HG02610 (cell line): ENCODE data around the gene ARMC3.
"Not testable (repeated sequence)": the region's sequence is repeated elsewhere in the genome, so short reads cannot be mapped to it uniquely, and the experiment has no call there.

Experiments used
- ATAC-seq: cut with Tn5 transposase; IDR thresholded peaks from one replicate; pipeline ENCODE4 v1.9.1; 2021; ENCODE audit warnings: mild to moderate bottlenecking, moderate library complexity; ENCODE audit not compliant: unreplicated experiment

ARMC3 gene

DNA sequence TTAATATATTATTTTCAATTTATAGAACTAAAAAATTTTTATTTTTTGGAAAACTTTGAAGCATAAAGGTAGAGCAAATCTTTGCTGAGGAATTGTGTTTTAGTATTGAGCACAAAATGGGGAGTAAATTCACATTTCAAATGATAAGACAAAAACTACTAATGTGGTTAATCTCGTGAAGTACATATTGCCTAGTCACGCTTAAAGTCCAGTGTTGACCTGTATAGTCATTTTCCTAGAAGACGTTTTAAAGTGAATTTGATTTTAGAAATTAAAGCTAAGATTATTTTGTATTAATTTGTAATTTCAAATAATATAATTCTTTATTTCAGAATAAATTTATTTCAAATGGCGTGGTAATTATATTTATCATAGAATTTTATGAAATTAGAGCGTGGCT, 110.3 kb downstream of the ARMC3 start:
- ATAC-seq, result no peak

DNA sequence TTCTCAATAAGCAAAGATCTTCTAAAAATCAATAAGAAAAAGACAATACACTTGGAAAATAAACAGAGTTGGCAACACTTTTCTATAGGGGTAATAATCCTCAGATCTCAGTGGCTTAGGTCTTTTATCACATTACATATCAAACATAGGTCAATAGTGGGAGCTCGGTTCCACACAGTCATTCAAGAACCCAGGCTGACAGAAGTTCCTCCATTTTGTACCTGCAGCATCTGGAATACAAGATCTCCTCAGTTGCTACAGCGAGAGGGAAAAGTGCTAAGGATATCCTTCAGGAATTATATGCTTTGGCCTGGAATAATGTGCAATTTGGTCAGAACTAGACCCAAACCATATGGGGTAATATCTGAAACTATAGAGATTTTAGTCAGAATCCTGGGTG, 112.1 kb downstream of the ARMC3 start:
- ATAC-seq, result no peak

DNA sequence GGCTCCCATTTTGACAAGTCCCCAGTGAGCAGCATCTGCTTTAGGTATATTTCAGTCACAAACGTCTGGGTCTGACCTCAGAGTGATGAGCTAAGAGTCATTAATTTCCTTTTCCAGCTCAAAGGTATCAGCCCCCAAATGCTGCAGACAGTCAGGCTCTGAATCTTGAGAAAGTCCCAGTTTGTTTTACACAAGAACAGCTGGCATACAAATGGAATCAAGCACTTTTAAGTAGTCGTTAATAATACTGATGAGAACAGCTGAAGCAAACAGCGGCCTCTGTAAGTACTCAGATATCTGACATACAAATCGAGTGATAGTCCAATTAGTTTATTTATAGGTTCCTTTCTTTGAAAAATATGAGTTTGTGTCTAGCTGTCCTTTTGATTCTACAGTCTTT, 118.2 kb downstream of the ARMC3 start:
- no peak for ATAC-seq

DNA sequence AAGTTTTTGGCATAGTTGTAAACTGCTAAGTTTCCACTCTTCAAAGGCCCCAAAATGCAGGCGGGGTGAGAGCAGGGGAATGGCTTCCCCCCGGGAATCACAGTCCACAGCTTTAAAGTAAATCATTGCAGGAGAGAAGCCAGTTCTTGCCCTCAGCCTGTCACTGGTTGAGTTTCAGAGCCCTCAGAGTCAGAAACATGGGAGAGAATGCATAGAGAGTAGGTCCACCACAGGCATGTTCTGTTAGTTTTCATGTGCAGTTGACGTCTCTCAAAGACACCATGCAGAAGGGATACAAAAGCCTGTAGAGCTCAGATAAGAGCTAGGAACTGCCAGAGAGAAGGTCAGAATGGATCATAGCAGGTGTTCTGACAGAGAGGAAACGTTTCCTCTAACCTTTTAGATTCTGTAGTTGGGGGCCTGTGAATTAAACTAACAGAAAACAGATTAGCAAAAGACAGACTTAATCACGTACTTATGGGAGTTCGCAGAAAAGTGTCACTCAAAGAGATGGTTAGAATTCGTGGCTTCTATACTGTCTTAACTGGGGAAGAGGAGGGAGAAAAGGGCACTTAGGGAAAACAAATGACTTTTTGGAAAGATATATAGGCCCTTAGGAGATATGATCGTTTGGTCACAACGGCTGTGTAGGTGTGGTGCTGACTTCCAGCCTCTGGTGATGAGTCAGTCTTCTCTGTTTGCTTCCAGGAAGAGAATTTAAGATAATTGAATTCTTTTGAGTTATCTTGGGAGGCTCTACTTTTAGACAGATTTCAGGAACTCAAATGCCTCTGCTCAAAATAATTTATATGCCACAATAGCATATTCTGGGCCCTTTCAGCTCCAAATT, 119.6 kb downstream of the ARMC3 start:
- ATAC-seq, result no peak

DNA sequence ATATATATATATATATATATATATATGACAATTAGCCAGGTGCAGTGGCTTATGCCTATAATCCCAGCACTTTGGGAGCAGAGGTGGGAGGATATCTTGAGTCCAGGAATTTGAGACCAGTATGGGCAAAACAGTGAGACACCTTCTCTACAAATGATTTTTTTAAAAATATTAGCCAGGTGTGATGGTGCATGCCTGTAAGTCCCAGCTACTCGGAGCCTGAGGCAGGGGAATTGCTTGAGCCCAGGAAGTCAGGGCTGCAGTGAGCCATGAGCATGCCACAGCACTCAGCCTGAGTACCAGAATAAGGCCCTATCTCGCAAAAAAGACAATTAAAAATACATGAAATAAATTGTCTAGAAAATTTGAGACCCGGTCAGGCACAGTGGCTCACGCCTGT, 120.3 kb downstream of the ARMC3 start:
- no peak for ATAC-seq

DNA sequence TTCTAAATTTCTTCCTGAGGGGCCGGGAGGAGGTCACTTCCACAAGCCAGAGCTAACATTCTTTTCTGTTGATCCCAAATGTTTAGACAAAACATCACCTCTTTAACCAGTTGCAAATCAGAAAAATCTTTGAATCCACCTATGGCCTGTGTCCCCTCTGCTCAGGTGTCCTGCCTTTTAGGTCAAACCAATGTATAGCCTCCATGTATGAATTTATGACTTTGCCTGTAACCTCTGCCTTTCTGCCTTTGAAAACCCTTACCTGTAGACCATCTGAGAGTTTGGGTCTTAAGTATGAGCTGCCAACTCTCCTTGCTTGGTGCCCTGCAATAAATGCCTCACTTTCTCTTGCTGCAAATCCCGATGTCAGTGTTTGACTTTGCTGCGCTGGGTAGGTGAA, 123.4 kb downstream of the ARMC3 start:
- ATAC-seq, result no peak

DNA sequence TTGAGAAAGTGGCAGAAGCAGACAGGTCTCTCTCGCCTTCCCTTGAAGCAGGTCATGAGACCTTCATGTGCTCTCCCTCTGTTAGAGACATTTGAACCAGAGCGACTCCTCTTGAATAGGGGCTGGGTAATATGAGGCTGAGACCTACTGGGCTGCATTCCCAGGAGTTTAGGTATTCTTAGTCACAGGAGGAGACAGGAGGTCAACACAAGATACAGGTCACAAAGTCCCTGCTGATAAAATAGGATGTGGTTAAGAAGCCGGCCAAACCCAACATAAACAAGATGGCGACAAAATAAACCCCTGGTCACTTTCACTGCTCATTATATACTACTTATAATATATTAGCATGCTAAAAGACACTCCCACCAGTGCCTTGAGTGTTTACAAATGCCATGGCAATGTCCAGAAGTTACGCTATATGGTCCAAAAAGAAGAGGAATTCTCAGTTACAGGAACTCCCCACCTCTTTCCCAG, 124.0 kb downstream of the ARMC3 start:
- no peak for ATAC-seq

DNA sequence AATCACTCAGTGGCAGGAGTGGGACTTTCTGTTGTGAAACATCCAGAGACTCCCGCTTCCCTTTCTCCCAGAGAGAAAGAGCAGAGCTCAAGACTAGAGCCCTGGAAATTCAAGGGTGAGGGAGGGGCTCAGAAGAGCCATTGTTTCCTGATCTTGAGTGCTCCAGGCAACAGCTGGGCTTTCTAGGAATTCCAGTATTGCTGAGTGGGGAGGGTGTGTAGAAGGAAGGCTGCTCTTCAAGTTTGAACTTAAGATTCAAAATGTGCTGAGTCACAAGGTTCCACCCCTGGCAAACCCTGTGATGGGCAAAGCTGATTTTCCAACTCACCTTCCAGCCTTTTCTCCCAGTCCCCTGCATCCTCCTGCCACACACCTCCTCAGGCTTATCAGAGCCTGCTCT, 125.2 kb downstream of the ARMC3 start:
- ATAC-seq, result no peak

DNA sequence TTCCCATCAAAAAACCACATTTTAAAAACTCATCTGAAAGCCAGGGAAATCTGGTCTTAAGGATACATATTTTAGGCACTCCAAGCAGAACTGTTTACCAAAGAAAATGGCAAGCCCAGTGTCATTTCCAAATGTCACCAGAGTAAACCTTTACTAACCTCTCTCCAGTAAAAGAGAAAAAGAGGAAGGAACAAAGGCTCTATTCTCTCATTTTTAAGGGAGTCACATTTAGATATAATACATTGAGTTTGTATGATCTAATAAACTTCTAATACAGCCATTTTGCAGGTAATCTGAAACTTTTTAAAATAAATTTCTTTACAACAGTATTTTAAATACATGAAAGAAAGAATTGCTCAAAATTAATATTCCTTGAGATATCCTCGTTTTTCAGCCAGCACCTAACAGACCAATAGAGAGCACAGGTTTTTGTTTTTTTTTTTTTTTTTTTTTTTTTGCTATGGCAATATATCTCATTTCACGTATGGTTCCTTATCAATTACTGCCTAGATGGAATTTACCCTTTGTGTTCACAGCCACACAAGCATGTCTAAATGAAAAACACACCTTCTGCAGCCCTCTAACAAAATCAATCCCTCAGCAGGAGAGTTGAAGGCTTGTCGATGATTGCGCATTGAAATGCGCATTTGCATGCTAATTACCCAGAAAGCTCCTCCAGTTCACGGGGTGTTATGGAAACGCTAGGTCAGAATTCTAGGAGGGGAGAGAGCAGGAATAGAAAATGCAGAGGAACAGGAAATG, 127.8 kb downstream of the ARMC3 start:
- ATAC-seq, result no peak

DNA sequence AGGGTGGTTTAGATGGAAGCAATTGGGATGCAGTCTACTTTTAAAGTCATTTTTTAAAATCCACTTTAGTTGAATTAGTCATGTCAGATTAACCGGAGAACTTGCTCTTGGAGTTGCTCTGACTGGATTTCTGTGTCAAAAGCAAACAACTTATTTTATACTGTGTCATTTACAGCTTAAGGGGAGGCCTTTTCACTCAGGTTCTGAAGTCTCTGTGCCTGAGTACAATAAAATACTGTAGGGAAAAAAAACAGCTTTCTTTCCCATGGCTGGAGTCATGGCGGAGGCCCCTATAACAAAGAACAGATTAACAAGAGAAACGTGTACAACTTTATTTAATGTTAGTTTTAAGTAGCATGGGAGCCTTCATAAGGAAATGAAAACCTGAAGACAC, 128.3 kb downstream of the ARMC3 start:
- no peak for ATAC-seq

DNA sequence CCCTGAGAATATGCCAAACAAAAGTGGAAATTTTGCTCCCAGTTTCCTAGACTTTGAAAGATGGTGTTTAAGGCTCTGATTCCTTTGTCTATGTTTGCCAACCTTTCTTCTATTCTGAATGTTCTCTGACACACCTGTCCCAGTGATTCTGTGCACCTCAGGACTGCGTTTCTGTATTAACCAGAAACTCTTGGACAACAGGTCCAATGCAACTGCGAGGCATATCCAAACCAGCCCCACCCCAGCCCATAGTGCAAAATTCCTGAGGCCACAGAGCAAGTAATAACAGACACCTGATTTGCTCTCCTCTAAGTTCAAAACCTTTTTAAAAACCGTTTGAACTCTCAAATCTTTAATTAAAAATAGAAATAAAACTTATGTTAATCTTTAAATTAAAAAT, 130.5 kb downstream of the ARMC3 start:
- no peak for ATAC-seq

DNA sequence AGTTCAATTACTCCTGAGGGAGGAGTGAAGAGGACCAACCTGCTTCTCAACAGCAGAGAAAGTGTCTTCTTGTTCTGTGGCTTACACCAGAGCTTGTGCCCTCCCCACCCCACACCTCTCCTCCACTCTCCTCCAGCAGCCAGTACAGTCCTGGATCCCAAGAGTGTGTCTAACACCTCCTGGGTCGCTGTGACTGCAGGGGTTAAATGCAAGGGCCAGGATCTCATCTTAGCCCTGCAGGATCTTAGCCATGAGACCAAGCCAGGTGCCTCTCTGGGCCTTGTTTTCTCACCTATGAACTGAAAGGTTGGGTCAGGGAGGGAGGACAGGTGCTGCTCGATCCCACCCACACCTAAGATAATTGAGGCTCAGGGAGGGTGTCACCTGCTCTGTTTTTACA, 133.1 kb downstream of the ARMC3 start:
- ATAC-seq, result no peak

DNA sequence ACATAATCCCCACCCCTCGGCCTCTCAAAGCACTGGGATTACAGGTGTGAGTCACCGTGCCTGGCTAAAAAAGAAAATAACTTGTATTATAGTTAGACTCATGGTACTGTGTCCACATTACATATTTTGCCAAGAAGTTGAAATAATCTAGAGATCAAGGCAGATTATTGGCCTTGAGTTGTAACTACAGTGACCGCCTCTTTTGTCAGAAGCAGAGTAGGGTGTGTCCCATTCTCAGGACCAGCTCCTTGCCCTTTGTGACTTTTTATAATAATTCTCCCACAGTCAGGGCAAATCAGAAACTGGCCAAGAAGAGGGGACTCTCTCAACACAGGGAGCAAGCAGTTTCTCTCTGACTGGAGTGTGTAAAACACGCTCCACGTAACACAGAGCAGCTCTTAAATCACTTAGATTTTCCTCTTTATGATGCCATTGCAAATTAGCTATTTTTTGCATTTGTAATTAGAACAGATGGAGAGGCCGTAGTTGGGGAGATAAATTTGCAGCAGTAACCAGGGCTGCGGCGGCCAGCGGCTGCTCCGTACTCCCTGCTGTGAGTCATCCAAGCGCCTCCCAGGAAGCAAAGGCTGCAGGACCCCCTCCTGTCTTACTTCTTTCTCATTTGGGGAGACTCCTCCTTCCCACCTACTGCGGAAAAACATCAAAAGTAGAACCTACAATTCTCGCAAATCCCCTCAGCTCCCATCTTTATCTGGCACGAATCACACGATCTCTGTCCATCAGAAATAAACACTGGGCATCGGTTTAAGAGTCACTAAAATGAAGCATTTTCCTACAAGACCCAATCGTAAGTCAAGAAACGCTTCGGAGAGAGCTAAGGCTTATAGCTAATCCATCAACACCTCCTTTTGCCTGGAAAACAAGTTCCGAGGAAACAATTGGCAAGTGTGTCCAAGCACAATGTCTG, 135.5 kb downstream of the ARMC3 start:
- ATAC-seq, result no peak

DNA sequence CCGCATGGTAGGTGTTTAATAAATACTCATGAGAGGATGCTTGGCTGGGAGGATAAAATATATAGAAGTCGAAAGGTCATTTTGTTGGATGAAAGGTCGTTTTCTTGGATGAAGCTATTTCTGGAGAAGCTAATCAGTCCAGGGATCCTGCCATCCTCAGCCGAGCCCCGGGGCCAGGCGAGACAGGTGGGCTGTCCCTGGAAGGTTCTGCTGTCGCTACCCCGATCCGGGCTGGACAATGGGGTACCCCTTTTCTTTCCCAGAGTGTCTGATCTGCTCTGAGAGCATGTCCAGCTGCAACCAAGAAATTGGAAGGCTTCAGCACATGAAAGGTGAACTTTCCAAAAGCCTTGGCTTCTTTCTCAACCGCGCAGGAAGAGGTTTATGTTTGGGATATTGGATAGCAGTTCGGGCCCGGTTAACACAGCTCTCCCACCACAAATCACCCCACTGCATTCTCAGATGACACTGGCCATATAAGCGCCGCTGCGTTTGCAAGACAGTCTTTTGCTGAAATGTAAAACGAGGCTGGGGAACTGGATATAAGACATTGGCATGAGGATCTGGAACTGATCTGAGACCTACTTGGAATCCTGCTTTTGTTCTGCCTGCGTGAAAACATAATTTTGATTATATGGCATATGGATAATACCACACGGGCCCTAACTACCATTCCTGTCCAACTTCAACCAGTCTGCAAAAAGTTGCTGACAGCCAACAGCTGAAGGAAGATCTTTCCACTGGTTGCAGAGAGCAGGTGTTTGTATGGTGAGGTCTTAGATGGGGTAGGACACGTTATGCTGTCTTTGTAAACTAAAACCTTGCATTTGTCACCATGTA, 136.3 kb downstream of the ARMC3 start:
- ATAC-seq, result no peak

DNA sequence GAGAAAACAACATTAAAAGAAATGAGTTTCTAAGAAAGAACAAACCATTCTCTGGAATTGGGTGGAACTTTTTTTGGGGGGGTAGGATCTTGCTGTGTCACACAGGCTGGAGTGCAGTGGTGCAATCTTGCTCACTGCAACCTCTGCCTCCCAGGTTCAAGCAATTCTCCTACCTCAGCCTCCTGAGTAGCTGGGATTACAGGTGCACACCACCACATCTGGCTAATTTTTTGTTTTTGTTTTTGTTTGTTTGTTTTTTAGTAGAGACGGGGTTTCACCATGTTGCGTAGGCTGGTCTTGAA, 136.9 kb downstream of the ARMC3 start:
- ATAC-seq, result not testable (repeated sequence)

DNA sequence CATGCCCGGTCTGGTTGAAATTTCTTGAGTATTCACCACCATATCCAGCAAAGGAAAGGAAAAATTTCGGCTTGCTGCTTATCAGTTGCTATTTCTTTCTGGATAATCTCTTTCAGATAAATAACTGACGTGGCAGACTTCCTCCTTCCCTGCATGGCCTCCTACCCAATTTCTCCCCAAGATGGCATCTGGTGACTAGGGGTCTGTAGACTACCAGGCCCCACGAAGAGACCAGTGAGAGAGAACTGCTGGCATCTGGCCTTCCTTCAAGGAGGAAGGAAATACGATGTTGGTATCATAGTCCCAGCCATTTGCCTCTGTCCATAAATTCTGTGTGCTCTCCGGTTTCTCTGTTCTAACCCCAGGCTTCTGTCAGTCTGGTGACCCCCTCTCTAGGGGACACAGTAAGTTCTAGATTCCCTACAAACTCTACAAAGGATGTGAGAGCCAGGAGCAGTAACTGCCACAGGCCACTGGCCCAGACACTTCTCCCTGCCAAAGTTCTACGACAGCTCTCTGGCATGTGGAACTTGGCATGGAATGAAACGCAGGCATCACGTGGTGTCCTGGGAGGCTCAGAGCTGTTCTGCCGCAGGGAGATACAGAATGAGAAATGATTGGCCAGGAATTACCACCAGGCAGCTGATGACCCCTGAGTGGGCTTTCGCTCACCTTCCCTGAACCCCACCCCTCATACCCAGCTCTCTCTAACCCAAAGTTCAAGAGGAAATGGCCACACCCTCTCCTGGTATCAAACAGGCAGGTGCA, 137.5 kb downstream of the ARMC3 start:
- no peak for ATAC-seq

DNA sequence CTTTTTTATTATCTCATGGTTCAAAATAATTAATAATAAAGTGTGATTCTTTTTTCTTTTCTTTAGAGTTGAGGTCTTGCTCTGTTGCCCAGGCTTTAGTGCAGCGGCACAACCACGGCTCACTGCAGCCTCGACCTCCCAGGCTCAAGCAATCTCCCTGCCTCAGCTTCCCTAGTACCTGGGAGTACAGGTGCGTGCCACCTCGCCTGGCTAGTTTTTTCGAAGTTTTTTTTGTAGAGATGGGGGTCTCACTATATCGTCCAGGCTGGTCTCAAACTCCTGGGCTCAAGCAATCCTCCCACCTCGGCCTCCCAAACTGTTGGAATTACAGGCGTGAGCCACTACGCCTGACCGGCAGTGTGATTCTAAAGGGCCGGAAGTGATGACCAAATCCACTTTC, 139.5 kb downstream of the ARMC3 start:
- ATAC-seq, result no peak

DNA sequence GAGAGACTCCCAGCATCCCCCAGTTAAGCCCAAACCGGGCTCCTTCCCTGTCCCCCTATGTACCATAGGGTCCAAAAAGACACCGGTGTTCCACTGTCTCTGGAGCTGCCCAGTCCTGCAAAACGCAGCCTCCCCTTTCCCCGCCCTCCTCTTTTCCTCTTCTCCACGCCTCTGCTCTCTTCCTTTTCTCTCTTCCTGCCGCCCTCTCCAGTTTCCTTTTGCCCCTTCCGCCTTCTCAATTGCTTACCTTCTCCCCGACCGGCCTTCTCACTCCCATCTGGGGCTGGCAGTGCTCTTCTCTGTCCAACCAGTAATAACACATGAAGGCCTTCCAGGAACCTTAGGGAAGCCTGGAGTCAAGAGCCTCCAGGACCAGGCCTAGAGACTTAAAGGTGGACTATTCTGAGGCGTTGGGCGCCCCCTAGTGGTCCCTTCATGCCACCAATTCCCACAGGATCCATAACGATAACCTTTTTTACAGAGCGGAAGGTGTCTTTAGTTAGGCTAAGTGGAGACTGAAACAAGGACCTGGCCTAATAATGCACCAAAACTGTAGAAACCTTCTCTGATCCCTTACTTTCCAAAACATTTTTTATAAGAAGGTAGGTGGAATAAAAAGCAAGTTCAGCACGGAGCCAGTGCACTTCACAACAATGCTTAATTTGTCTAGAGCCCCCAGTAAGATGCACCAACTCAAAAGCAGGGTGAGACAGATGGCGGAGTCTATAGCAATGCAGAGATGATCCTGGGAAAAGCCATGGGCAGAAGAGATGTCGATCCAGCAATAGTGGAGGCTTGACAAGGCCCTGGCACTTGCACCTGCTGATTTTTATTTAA, 140.3 kb downstream of the ARMC3 start:
- peak; percentile 67 for ATAC-seq
